OCI-LY7 (cell line): ENCODE data around the gene TMEM204. TPM values are rescaled to one million over a fixed set of nuclear protein-coding genes. Genes with fewer than 3 reads are reported as not detected.

ENCODE experiments used
- BruUV-seq: library from RNA; stranded (reverse); fragments of 400-500 nt; replicated peaks from 2 replicates; lab custom pipeline; 2021; lab: Mats Ljungman, UMichigan
- CTCF ChIA-PET: fragments of 300-600 bp; sonication (Branson Sonifier 250); formaldehyde crosslinking; loops from one replicate; lab custom pipeline; 2022; ENCODE audit warnings: antibody characterized with exemption; ENCODE audit not compliant: unreplicated experiment; lab: Charles Lee
- POLR2A ChIA-PET: fragments of 300-600 bp; sonication (Branson Sonifier 250); formaldehyde crosslinking; loops from one replicate; lab custom pipeline; 2022; ENCODE audit warnings: antibody characterized with exemption; lab: Charles Lee
- DNase-seq: peaks from one replicate; pipeline ENCODE4 v3.0.0-alpha.2; 2015; ENCODE audit warnings: low spot score
- H2AFZ ChIP-seq: fragments of 200-600 bp; sonication (generic), shearing (Covaris generic); 2 replicates; pipeline ENCODE4 v1.6.1; 2014; ENCODE audit warnings: mild to moderate bottlenecking, antibody characterized with exemption, low read length, moderate library complexity
- H3K27ac ChIP-seq: fragments of 200-600 bp; sonication (generic); 2 replicates; pipeline ENCODE4 v1.5.1; 2014; ENCODE audit warnings: mixed run types, low read depth, mild to moderate bottlenecking, moderate library complexity, low read length, inconsistent platforms; ENCODE audit not compliant: poor library complexity, severe bottlenecking
- H3K36me3 ChIP-seq: fragments of 200-600 bp; sonication (generic); 2 replicates; pipeline ENCODE4 v1.6.1; 2014; ENCODE audit warnings: mild to moderate bottlenecking, antibody characterized with exemption, low read length, moderate library complexity, mixed read lengths; ENCODE audit not compliant: insufficient read depth
- H3K4me1 ChIP-seq: fragments of 200-600 bp; sonication (generic); 2 replicates; pipeline ENCODE4 v1.5.1; 2014; ENCODE audit warnings: mild to moderate bottlenecking, low read length; ENCODE audit not compliant: insufficient read depth, poor library complexity, severe bottlenecking
- H3K4me2 ChIP-seq: fragments of 200-600 bp; sonication (generic); 2 replicates; pipeline ENCODE4 v1.6.1; 2014; ENCODE audit warnings: mild to moderate bottlenecking, low read length
- H3K4me3 ChIP-seq: fragments of 200-600 bp; sonication (generic); 2 replicates; pipeline ENCODE4 v1.5.1; 2014; ENCODE audit warnings: mild to moderate bottlenecking, low read depth, low read length; ENCODE audit not compliant: poor library complexity, severe bottlenecking
- H3K79me2 ChIP-seq: fragments of 200-600 bp; sonication (generic); 2 replicates; pipeline ENCODE4 v1.6.1; 2016; ENCODE audit warnings: low read depth, mild to moderate bottlenecking, low read length, moderate library complexity, mixed read lengths; ENCODE audit not compliant: insufficient read depth
- H3K9me2 ChIP-seq: fragments of 200-600 bp; sonication (generic); 2 replicates; pipeline ENCODE4 v1.6.1; 2016; ENCODE audit warnings: mild to moderate bottlenecking, low read length, mixed read lengths; ENCODE audit not compliant: insufficient read depth
- H3K9me3 ChIP-seq: fragments of 200-600 bp; sonication (generic); 2 replicates; pipeline ENCODE4 v1.6.1; 2014; ENCODE audit warnings: mild to moderate bottlenecking, mixed run types, low read length, mixed read lengths
- H4K20me1 ChIP-seq: fragments of 200-600 bp; sonication (generic); 2 replicates; pipeline ENCODE4 v1.6.1; 2014; ENCODE audit warnings: mild to moderate bottlenecking, antibody characterized with exemption, low read length, moderate library complexity, mixed read lengths; ENCODE audit not compliant: insufficient read depth
- CTCF ChIP-seq: fragments of 200-600 bp; sonication (generic); conservative IDR thresholded peaks from 2 replicates; pipeline ENCODE4 v1.5.1; 2014; ENCODE audit warnings: mild to moderate bottlenecking, antibody characterized with exemption, low read length, moderate library complexity, mixed read lengths
- EZH2phosphoT487 ChIP-seq: fragments of 200-600 bp; sonication (generic); IDR thresholded peaks from 2 replicates; pipeline ENCODE4 v1.6.1; 2018; ENCODE audit warnings: low read depth, borderline replicate concordance, mild to moderate bottlenecking, mixed run types, antibody characterized with exemption, low read length, moderate library complexity, mixed read lengths
- intact Hi-C: fragments of 100-400 bp; cut with micrococcal nuclease; formaldehyde crosslinking; loops from one replicate; pipeline ENCODE4 v1.10.0; 2022; ENCODE audit not compliant: unreplicated experiment
- total RNA-seq, 2 experiments: library from RNA; depleted of rRNA in 1 of 2; stranded (reverse); fragments of >200 nt in 1 of 2; shearing (Covaris generic) in 1 of 2; gene quantifications; 2 replicates each; pipeline ENCODE4 v1.2.3, GENCODE V29; 2014 to 2022

TMEM204 gene
- total RNA-seq, 2 experiments from 2014 or later: not detected

- peaks cover 16% of the 10 kb centered on the region for H3K4me1 ChIP-seq
- peak; percentile 7 for DNase-seq
- H3K36me3 ChIP-seq: peaks cover 43% of the 10 kb centered on the region
- no peak overlapping the region for H2AFZ ChIP-seq
- peak overlapping the region; percentile 80 for H3K4me2 ChIP-seq
- no peaks in the 10 kb centered on the region for H3K9me3 ChIP-seq
- intact Hi-C loops: loop anchor here (5.0 kb wide), 1 partner anchor 118 kb away; the partner anchor contains the start of genes CRAMP1 and IFT140
- ChIA-PET POLR2A (no interaction called here), CTCF (no interaction called here)
- H3K9me2 ChIP-seq: no peaks in the 10 kb centered on the region
- BruUV-seq: no TSS peak
- peaks cover 7% of the 10 kb centered on the region; the same call in 1 of the 2 replicates for H3K79me2 ChIP-seq
- no peak overlapping the region for H3K27ac ChIP-seq
- TF ChIP-seq CTCF: no peak
- TF ChIP-seq EZH2phosphoT487: no peak
- peak overlapping the region; percentile 90 for H3K4me3 ChIP-seq
- H4K20me1 ChIP-seq: no peaks in the 10 kb centered on the region
Observed at GRCh38 chr16:1494129-1494640, 39.3 kb upstream of the TMEM204 start.

- ChIA-PET POLR2A (no interaction called here), CTCF (no interaction called here)
- Histone ChIP-seq H3K4me2 (peak overlapping the region; percentile 80), H3K4me1 (peaks cover 16% of the 10 kb centered on the region), H3K9me3 (no peaks in the 10 kb centered on the region), H3K36me3 (peaks cover 44% of the 10 kb centered on the region), H3K9me2 (no peaks in the 10 kb centered on the region), H3K27ac (no peak overlapping the region), H3K79me2 (peaks cover 7% of the 10 kb centered on the region; the same call in 1 of the 2 replicates), H4K20me1 (no peaks in the 10 kb centered on the region), H2AFZ (no peak overlapping the region), H3K4me3 (peak overlapping the region; percentile 90)
- TF ChIP-seq CTCF (no peak), EZH2phosphoT487 (no peak)
- DNase-seq: no peak
- no TSS peak for BruUV-seq
- intact Hi-C loops: loop anchor here (5.0 kb wide), 1 partner anchor 118 kb away; the partner anchor contains the start of genes CRAMP1 and IFT140
Observed at GRCh38 chr16:1494711-1495110, 38.8 kb upstream of the TMEM204 start.

- peaks cover 7% of the 10 kb centered on the region; the same call in 1 of the 2 replicates for H3K79me2 ChIP-seq
- no peak overlapping the region for H2AFZ ChIP-seq
- BruUV-seq: no TSS peak
- no peak for DNase-seq
- TF ChIP-seq CTCF: no peak
- TF ChIP-seq EZH2phosphoT487: no peak
- peaks cover 48% of the 10 kb centered on the region for H3K36me3 ChIP-seq
- no peaks in the 10 kb centered on the region for H4K20me1 ChIP-seq
- no peak overlapping the region for H3K4me3 ChIP-seq
- H3K9me3 ChIP-seq: no peaks in the 10 kb centered on the region
- no peak overlapping the region for H3K4me2 ChIP-seq
- peaks cover 16% of the 10 kb centered on the region for H3K4me1 ChIP-seq
- CTCF ChIA-PET: no interaction called here
- H3K27ac ChIP-seq: no peak overlapping the region
- POLR2A ChIA-PET: no interaction called here
- no peaks in the 10 kb centered on the region for H3K9me2 ChIP-seq
- intact Hi-C loops: no loop called here
Observed at GRCh38 chr16:1495211-1495888, 38.1 kb upstream of the TMEM204 start.
